ENCODE results near the gene CACHD1.

GRCh38 chr1:64437453-64437852 is 32.5 kb upstream of the CACHD1 start:
- TF ChIP-seq ATF3 (IDR thresholded peaks at IDR 0.05; ENCODE audit: insufficient read depth, low read depth, low read length) = no peak
- TF ChIP-seq CHD1 (IDR thresholded peaks at IDR 0.05; ENCODE audit: low read depth, low read length) = no peak
- no peak for TF ChIP-seq CTCF (IDR thresholded peaks at IDR 0.05; ENCODE audit: control extremely low read depth in 1 of 3, insufficient read depth in 1 of 3, low read depth in 1 of 3, low read length in 3 of 3)
- no peak for TF ChIP-seq POLR2A (IDR thresholded peaks at IDR 0.05; ENCODE audit: control extremely low read depth in 1 of 2, low read depth in 2 of 2, low read length in 2 of 2)
- TF ChIP-seq TEAD4 (IDR thresholded peaks at IDR 0.05; ENCODE audit: low read depth, low read length) = no peak
- no peak for TF ChIP-seq MAX (IDR thresholded peaks at IDR 0.05)
- TF ChIP-seq JUN (IDR thresholded peaks at IDR 0.05; ENCODE audit: low read depth, low read length) = no peak
- no peak for TF ChIP-seq CHD7 (IDR thresholded peaks at IDR 0.05; ENCODE audit: insufficient replicate concordance, low read length)
- no peak for TF ChIP-seq EP300 (IDR thresholded peaks at IDR 0.05; ENCODE audit: borderline replicate concordance in 1 of 2, low read depth in 2 of 2, low read length in 2 of 2)
- no peak for TF ChIP-seq GABPA (IDR thresholded peaks at IDR 0.05; ENCODE audit: borderline replicate concordance, insufficient read depth, low read length)
- no peak for TF ChIP-seq JUND (IDR thresholded peaks at IDR 0.05; ENCODE audit: low read length)
- TF ChIP-seq RFX5 (IDR thresholded peaks at IDR 0.05; ENCODE audit: borderline replicate concordance, low read depth, low read length) = no peak

Measured in H1 (cell line).